Measurements from ENCODE around the gene WDR88. TPM values are rescaled to one million over a fixed set of nuclear protein-coding genes. Genes with fewer than 3 reads are reported as not detected.

Gene WDR88
- total and polyA plus RNA-seq, 2 of the 8 experiments (the other 6 are each of a cell fraction or from before 2014, with no cell fraction given): not detected

DNA sequence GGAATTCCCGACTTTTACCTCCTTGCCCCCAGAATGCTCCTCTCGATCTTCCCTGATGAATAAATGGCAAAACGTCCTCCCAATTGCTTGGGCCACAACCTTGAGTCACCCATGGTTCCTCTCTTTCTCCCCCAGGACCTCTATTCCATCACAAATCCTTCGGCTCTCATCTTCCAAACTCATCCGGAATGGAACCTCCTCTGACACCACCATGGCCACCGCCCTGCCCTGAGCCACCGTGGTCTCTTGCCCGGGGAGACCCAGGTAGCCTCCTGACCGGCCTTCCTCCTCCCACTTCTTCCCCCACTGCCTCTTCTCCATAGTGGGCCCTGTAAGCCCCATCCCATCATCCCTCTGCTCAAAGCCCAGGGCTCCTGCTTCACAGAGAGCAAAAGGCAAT, 88.8 kb downstream of the WDR88 start:
- no peak overlapping the region for H3K18ac ChIP-seq (ENCODE audit: extremely low read depth, low read length)
- WGBS, 2 experiments (ENCODE audit: extremely low coverage in 1 of 2, insufficient coverage in 1 of 2, insufficient read length in 1 of 2, insufficient replicate concordance in 2 of 2, low coverage in 1 of 2, low lambda C conversion rate in 2 of 2, missing lambda C conversion rate in 1 of 2): 87% methylated on average over 9 of the region's 9 CpGs; no CpG with 5 or more reads in 1 of the 2 experiments
- no peaks in the 10 kb centered on the region for H3K79me2 ChIP-seq (ENCODE audit: control insufficient read depth in 1 of 2, insufficient read depth in 2 of 2, low read length in 2 of 2)
- no peak overlapping the region for H3K14ac ChIP-seq (ENCODE audit: insufficient read length)
- no peak overlapping the region for H3K23ac ChIP-seq (ENCODE audit: insufficient read length)
- no peak overlapping the region for H2BK120ac ChIP-seq (replicated peaks; ENCODE audit: low read depth, low read length)
- H3K4me1 ChIP-seq (replicated peaks in 1 of 4; ENCODE audit: control insufficient read depth in 3 of 4, insufficient read depth in 4 of 4, low read length in 3 of 4): peaks cover 0 to 5% (median 2%) of the 10 kb centered on the region in 4 experiments; a peak in 4 of 7 replicates
- H4K91ac ChIP-seq (replicated peaks; ENCODE audit: insufficient read length, low read length): no peak overlapping the region
- H2BK15ac ChIP-seq (ENCODE audit: low read length): no peak overlapping the region
- no peak overlapping the region for H3K56ac ChIP-seq (replicated peaks; ENCODE audit: insufficient read length, low read depth, low read length)
- H2AFZ ChIP-seq (ENCODE audit: low read length): no peak overlapping the region
- H2BK12ac ChIP-seq (ENCODE audit: low read depth, low read length): no peak overlapping the region
- no peak overlapping the region for H3K9ac ChIP-seq (replicated peaks in 1 of 4; ENCODE audit: extremely low read depth in 1 of 4, low read depth in 3 of 4, low read length in 3 of 4)
- no peak overlapping the region for H3K4ac ChIP-seq (replicated peaks; ENCODE audit: insufficient read length, low read depth, low read length)
- no peak overlapping the region for H4K5ac ChIP-seq (ENCODE audit: insufficient read length, low read depth, low read length)
- no peaks in the 10 kb centered on the region for H3K36me3 ChIP-seq (ENCODE audit: control insufficient read depth in 2 of 4, insufficient read depth in 4 of 4, low read length in 3 of 4)
- H2BK5ac ChIP-seq (ENCODE audit: low read depth, low read length): no peak overlapping the region
- FAIRE-seq (no peak), DNase-seq (ENCODE audit: low read depth in 1 of 2, low spot score in 2 of 2) (no peak)
- H3K23me2 ChIP-seq (ENCODE audit: low read depth, low read length): peaks cover 4% of the 10 kb centered on the region; the same call in 1 of the 2 replicates
- peaks cover 0 to 6% of the 10 kb centered on the region in 2 experiments for H4K20me1 ChIP-seq (replicated peaks in 1 of 2; ENCODE audit: control insufficient read depth in 1 of 2, insufficient read depth in 2 of 2, low read length in 2 of 2)
- no peaks in the 10 kb centered on the region for H3K9me3 ChIP-seq (ENCODE audit: insufficient read depth in 2 of 2, low read depth in 1 of 2, low read length in 1 of 2)
- no peak overlapping the region for H3K4me2 ChIP-seq (ENCODE audit: insufficient read depth in 1 of 2, low read depth in 2 of 2, low read length in 2 of 2)
- POLR2A ChIA-PET (ENCODE audit: partially characterized antibody): interaction anchor here (0.7 to 1.5 kb wide), 2 partner anchors 46 to 153 kb away, joined by 3 to 4 read pairs; partner anchors contain the start of gene CEBPG
- H2BK20ac ChIP-seq (ENCODE audit: low read length): no peak overlapping the region
- H4K8ac ChIP-seq (ENCODE audit: extremely low read depth, insufficient read depth, low read length): no peak overlapping the region
- CTCF ChIA-PET (ENCODE audit: partially characterized antibody): interaction anchor here (0.6 to 1.8 kb wide), 8 partner anchors 11 to 76 kb away, joined by 3 to 6 read pairs (median 3); no protein-coding TSS in a partner anchor
- H2AK5ac ChIP-seq (ENCODE audit: low read depth, low read length): no peak overlapping the region
- H3K4me3 ChIP-seq (ENCODE audit: extremely low read depth in 1 of 4, insufficient read depth in 2 of 4, low read depth in 3 of 4, low read length in 4 of 4): no peak overlapping the region
- H3K79me1 ChIP-seq (ENCODE audit: low read depth, low read length): no peaks in the 10 kb centered on the region
- H3K27me3 ChIP-seq (replicated peaks in 1 of 4; ENCODE audit: control insufficient read depth in 3 of 4, extremely low read depth in 1 of 4, insufficient read depth in 3 of 4, low read length in 3 of 4): peaks cover 10 to 19% (median 17%) of the 10 kb centered on the region in 4 experiments
- H3K27ac ChIP-seq (ENCODE audit: low read depth, low read length): no peak overlapping the region
- TF ChIP-seq RAD21 (IDR thresholded peaks at IDR 0.05 in 1 of 2, conservative IDR thresholded peaks at IDR 0.05 in 1 of 2; ENCODE audit: low read depth in 2 of 2, low read length in 2 of 2) (no peak), SIX5 (IDR thresholded peaks at IDR 0.05; ENCODE audit: low read depth, low read length) (no peak), MAFK (IDR thresholded peaks at IDR 0.05; ENCODE audit: low read depth, low read length) (no peak), GABPA (IDR thresholded peaks at IDR 0.05; ENCODE audit: borderline replicate concordance, insufficient read depth, low read length) (no peak), TAF1 (IDR thresholded peaks at IDR 0.05; ENCODE audit: low read depth, low read length) (no peak), EZH2 (IDR thresholded peaks at IDR 0.05; ENCODE audit: low read depth, low read length, severe bottlenecking) (no peak), KDM5A (IDR thresholded peaks at IDR 0.05; ENCODE audit: low read length) (no peak), SP1 (IDR thresholded peaks at IDR 0.05; ENCODE audit: low read depth, low read length) (no peak), YY1 (IDR thresholded peaks at IDR 0.05; ENCODE audit: low read depth, low read length) (no peak), RNF2 (IDR thresholded peaks at IDR 0.05; ENCODE audit: borderline replicate concordance, low read depth, low read length, missing control alignments, poor library complexity, severe bottlenecking) (no peak)
- TF ChIP-seq, protein P1, sequence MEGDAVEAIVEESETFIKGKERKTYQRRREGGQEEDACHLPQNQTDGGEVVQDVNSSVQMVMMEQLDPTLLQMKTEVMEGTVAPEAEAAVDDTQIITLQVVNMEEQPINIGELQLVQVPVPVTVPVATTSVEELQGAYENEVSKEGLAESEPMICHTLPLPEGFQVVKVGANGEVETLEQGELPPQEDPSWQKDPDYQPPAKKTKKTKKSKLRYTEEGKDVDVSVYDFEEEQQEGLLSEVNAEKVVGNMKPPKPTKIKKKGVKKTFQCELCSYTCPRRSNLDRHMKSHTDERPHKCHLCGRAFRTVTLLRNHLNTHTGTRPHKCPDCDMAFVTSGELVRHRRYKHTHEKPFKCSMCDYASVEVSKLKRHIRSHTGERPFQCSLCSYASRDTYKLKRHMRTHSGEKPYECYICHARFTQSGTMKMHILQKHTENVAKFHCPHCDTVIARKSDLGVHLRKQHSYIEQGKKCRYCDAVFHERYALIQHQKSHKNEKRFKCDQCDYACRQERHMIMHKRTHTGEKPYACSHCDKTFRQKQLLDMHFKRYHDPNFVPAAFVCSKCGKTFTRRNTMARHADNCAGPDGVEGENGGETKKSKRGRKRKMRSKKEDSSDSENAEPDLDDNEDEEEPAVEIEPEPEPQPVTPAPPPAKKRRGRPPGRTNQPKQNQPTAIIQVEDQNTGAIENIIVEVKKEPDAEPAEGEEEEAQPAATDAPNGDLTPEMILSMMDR (IDR thresholded peaks at IDR 0.05; ENCODE audit: control extremely low read depth in 1 of 3, insufficient read depth in 1 of 3, low read depth in 1 of 3, low read length in 3 of 3): no peak

Measured in H1 (cell line).